GM18519 (cell line): ENCODE results near the gene POU6F2.
"Not testable (repeated sequence)": the region's sequence is repeated elsewhere in the genome, so short reads cannot be mapped to it uniquely, and the experiment has no call there.

Experiments used
- ATAC-seq: cut with Tn5 transposase; IDR thresholded peaks from one replicate; pipeline ENCODE4 v1.9.1; 2021; ENCODE audit warnings: mild to moderate bottlenecking, moderate library complexity; ENCODE audit not compliant: unreplicated experiment, low FRiP score

POU6F2 gene

GRCh38 chr7:39168403-39169098 lies 190.8 kb downstream of the POU6F2 start:
- ATAC-seq: no peak

- ATAC-seq: no peak
Measured at GRCh38 chr7:39172137-39172536, 194.4 kb downstream of the POU6F2 start.

GRCh38 chr7:39181398-39181797 lies 203.7 kb downstream of the POU6F2 start:
- ATAC-seq: no peak

DNA sequence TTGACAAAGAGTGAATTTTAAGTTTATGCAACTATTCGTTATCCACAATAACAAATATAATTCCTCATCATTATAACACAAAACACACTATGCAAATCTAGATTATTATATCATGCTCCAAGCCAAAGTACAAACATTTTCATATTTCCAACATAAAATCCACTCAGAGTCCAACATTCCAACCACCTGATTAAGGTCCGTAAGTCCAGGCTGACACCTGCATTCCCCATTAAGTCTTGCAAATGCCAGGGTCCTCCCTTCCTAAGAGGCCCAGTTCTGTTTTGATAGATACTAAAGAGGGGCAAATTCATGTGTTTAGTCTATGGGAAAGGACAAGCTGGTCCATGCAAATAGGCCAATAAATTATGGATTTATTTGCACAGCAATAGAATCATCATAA lies 206.1 kb downstream of the POU6F2 start:
- ATAC-seq: no peak

GRCh38 chr7:39184391-39184790 lies 206.7 kb downstream of the POU6F2 start:
- ATAC-seq: no peak

DNA sequence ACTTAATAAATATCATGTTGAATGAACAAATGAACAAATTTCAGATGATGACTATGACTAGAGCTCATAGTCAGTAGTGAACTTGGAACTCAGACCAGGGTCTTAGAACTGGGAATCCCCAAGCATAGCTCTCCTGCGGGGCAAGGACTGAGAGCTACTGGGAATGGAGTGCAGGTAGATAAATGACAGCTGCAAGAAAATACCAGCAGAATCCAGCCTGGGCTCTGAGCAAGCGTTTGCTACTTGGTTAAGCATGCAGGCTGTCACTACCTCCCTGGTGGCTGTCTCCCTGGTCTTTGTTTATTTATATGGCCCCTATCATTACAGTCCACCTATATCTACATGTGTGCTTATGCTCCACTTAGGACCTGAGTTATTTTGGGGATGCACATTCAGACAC lies 208.4 kb downstream of the POU6F2 start:
- ATAC-seq: no peak

- ATAC-seq: no peak
Measured at GRCh38 chr7:39186671-39187070, 209.0 kb downstream of the POU6F2 start.

GRCh38 chr7:39187130-39187529 lies 209.4 kb downstream of the POU6F2 start:
- ATAC-seq: no peak

DNA sequence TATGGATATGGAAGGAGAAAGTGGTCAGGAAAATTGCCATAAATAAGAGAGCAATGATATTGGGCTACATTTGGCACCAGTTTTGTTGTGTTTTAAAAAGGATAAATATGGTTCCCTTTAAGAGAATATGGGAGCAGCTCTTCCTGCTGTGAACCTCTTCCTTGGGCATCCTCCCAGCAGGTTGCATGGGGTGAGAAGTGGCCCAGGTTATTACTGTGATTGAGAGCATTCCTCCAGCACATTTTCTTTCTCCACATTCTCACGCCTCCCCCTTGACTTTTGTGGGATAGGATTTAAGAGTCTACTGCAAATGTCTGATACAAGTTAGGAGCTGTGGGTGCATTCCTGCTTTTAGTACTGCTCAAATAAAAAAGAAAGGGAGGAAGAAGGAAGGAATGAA lies 214.8 kb downstream of the POU6F2 start:
- no peak for ATAC-seq

GRCh38 chr7:39194388-39194787 lies 216.7 kb downstream of the POU6F2 start:
- ATAC-seq: not testable (repeated sequence)

DNA sequence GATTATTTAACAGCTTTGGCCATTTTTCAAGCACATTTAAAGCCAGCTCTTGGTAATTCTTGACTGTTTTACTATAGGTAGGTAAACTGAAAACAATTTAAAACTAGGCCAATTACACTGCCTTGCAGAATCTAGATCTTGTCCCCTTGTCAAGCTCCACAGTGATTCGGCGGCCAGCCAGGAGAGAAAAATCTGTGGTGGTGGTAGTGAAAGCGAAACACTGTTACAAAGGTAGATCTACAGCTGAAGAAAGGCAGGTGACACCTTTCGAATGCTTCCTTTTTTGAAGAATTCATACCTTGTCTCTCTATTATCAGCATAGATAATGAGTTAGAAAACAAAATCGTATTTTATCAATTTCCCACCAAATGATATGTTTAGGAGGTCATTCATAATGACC lies 218.3 kb downstream of the POU6F2 start:
- no peak for ATAC-seq

GRCh38 chr7:39197831-39198230 lies 220.1 kb downstream of the POU6F2 start:
- ATAC-seq: no peak

DNA sequence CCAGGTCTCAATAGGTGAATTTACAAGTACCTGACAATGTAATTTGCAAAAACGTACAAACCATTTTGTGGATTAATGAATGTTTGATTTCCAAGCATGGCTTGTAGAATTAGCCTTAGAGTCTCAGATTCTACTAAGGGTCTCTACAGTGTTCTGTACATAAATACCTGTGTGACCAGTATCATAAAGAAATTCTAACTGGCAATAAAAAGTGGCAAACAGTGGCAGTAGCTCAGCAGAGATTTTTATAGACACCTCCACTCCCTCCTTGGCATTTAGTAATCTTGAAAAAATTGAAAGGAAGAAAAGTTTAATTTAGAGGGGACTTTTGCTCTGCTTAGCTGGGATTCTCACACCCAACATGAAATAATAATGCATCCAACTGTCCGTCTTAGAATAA lies 220.8 kb downstream of the POU6F2 start:
- no peak for ATAC-seq

GRCh38 chr7:39199006-39199405 lies 221.3 kb downstream of the POU6F2 start:
- no peak for ATAC-seq

- no peak for ATAC-seq
Measured at GRCh38 chr7:39199951-39200350, 222.2 kb downstream of the POU6F2 start.

DNA sequence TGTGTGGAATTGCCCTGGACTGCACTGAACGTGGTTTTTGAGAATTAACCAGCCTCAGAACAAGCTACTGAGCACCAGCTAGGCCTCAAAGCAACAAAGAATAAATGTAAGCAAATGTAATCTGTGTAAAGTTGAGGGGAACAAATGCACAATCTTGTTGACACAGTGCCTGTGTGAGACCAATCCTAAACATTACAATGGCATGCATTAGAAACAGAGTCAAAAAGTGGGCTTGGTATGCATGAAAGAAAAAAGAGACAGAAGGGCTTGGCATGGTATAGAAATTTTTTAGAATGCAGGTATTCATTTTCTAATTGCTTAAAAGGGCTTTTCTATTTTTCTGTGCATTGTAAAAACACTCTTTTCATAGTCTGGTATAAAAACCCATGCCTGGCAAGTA lies 224.3 kb downstream of the POU6F2 start:
- no peak for ATAC-seq

DNA sequence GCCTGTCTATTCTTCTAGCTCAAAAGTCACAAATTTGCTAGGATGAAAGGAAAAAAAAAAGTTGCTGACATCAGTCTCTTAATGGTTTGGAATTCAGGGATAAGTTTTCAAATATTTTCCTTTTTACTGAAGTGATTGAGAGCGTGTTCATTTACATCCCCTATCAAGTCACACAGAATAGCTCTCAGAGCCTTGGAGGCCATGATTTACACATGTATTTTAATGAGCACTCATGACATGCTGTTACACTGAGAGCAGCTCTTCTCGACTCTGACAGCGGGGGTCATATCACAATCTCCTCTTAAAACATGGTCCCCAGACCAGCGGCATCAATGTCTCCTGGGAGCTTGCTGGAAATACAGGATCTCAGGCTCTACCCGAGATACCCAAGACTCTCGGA lies 232.7 kb downstream of the POU6F2 start:
- ATAC-seq: no peak

DNA sequence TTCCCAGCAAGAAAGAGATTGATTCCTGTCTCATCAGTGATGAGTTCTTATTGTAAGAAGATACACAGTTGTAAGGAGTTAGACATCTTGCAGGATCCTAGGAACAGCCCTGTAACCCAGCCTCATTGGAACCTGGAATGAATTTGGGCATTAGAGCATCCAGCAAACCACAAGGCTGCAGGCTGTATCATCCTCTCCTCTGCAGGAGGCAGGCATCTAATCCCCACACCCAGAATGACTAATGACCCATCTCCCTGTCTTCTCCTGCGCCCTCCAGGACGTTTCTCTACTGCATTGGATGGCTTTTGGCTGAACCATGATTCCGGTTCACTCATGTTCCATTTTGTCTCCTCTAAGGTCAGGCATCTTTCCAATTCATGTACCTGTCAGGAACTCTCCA lies 233.9 kb downstream of the POU6F2 start:
- ATAC-seq: no peak

DNA sequence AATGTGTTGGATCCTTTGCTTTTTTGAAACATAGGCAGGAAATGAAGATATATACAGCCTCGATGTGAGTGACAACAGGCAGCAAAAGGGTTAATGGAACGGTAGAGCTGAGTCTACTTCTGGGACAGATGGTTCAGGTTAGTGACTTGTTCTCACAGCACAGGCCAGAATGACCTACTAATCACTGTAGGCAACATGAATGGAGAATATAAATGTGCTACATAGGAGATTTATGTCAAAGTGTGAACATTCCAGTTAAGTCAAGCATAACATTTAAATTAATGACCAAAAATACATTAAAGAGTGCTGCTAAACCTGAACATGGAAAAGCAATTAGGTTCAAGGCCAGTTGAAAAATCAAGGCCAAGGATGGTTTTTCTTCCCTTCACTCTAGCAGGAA lies 235.2 kb downstream of the POU6F2 start:
- no peak for ATAC-seq

GRCh38 chr7:39217783-39218182 lies 240.1 kb downstream of the POU6F2 start:
- ATAC-seq: no peak

GRCh38 chr7:39219869-39220268 lies 242.2 kb downstream of the POU6F2 start:
- ATAC-seq: no peak

- no peak for ATAC-seq
Measured at GRCh38 chr7:39221901-39222300, 244.2 kb downstream of the POU6F2 start.

DNA sequence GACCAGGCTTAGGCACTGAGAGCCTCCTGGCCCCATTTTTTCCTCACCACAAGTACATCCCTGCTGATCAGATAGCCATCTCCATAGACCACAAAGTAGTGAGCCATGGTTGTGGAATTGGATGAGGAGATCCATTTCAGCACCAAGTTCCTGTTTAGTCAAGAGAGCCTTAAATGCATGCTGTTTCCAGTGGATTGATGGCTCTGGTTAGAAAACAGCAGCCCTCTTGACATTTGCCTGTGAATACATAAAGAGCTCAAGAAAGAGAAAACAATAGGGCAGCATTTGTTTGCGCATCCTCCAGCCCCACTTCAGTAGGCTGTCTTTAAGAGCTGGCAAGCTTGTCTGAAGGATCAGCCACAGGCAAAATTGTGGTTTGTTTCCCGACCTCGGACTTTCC lies 251.2 kb downstream of the POU6F2 start:
- no peak for ATAC-seq
